NCI-H774 (cell line): ENCODE data around the gene SENP8.
A peak's percentile ranks its signal among the peaks of the same experiment; 100 is the strongest.

ENCODE experiments used
- DNase-seq: peaks from one replicate; lab custom pipeline; 2025; lab: John Stamatoyannopoulos, UW

SENP8 gene

DNA sequence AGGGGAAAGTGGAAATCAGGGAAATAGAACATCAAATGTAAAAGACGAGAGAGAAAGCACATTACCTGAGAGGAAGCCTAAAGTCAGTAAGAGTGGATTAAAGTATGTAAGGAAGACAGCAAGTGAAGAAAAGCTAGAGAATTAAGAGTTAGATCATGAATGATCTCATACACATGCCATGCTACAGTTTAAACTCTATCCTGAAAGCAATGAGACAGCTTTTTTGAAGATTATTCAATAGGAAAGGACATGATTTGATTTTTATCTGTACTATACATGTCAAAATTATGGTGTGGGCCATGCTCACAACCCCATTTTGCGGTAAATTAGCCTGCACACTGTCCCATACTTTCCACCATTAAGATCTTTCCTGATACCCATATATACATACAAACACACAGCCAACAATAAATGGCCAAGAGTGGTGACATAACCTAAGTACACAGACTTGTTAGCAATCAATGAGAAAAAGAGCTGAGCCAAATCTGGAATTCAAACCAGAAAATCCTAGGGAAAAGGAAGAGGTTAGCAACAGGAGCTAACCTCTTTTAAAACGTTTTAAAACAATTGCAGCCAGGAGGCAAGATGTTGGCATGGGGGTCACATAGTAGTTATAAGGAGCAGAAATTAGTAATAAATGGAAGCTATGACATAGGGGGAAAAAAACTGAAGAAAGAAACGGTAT is 4.7 kb upstream of the SENP8 start:
- no peak for DNase-seq

DNA sequence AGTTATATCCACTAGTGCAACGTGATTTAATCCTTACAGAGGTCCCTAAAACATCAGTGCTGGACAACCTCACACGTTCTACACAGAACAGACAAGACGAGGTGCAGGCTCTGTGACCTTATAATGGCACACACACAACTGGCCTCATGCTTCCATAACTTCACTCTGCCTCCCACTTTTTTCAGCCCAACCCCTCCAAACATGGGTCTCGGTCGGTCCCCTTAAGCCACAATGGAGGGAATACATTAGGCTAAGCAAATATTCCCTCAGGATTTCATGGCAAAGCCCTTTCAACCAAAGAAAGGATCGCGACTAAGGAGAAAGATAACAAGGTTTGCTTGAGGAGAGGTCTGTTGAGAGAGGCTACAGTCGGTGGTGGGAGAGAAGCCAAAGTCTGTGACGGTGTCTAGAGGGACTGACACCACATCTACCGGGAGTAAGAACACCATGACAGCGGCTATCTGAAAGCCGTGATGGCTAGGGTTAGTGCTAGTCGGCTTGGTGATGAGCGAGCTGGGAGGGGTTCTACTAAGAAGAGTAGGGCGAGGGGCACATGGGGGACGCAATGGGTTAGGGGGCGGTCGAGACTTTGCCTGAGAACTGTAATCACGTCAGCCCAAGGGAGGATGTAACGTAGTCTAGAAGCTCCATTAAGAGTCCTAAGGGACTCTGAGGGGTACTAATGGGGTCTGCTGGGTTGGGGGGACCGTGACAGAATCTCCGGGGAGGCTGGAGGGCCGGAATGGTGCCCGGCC is 1.3 kb upstream of the SENP8 start:
- DNase-seq, result no peak

DNA sequence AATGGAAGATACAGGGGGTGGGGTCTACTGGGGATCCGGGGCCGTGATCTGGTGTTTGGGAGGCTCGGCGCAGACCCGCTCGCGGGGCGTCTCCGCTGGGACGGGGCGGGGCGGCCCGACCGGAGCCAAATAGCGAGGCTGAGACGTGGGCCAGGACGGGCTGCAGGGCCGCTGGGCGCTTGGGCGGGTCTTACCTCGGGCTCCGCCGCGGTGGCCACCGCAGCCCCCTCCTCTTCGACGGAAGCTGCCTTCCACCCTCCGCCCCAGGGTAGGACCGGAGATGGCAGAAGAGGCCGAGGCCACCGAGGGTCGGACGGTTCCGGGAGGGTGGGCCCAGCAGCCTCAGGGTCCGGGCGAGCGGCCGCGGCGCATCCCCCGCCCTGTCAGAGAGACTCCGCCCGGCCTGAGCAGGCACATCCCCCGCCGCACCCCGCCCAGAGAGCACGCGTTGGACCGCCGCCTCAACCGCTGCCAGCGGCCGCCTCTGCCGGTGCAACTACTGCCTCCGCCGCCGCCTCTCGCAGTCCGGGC is 652 bp upstream of the SENP8 start:
- DNase-seq, result no peak

DNA sequence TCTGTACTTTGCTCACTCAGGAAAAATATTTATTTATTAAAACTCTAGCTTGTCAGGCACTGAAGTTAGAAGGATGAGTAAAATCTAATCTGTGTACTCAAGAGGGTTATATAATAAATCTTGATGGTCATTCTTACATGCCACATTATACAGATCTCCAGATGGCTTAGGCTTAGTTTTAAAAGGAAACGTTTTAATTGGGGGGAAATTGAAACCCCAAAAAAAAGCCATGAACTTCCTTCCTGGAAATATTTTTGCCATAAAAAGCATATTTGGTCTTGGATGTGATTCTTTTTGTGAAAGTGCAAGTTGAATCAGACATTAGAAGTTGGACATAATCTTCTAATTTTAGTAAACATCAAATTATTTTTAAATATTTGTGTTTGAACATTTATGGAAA is 6.0 kb downstream of the SENP8 start:
- no peak for DNase-seq

DNA sequence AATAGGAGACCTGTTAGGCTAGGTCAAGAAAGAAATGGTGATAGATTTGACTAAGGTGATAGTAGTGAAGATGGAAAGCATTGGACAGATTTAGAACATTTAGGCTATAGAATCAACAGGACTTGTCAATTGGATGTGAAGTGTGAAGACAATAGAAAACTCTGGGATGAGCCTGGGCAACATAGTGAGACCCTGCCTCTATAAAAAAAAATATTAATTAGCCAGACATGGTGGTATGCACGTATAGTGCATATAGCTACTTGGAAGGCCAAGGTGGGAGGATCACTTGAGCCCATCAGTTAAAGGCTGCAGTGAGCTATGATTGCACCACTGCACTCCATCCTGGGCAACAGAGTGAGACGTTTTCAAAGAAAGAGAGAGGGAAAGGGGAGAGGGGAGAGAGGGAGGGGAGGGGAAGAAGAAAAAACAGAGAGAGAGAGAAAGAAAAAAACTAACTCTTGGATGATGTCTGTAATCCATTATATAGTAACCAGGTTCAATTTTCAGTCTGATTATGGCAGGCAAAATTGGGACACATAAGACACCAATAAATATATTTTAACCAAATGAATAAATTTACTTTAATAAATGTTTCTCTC is 9.6 kb downstream of the SENP8 start:
- DNase-seq, result no peak

DNA sequence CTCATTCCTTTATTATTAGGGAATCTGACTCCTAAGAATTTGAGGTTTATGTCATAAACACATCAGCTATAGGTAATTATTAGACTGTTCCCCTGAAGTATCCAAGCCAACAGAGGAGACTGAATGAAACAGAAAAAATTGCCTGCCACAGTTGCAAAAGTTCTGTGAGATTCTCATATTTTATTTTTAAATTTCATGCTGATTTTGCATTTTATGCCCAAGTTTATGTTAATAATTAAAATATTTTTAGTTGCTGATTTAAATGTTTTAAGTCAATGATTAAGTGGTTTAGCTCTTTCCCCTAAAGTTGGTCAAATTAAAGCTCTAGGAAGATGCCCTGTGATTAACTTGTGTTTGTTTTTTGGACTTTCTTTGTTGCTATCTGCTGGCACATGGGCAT is 10.2 kb downstream of the SENP8 start:
- no peak for DNase-seq

DNA sequence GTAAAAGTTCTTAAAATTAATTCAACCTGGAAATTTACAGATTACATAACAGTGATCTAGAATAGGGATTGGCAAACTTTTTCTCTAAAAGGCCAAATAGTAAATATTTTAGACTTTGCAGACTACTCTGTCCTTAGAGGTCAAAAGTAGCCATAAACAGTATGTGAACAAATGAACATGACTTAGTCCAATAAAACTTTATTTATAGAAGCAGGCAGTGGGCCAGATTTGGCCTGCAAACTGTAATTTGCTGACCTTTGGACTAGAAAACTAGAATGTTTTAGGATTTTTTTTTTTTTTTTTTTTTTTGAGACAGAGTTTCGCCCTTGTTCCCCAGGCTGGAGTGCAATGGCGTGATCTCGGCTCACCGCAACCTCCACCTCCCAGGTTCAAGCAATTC is 12.1 kb downstream of the SENP8 start:
- DNase-seq, result no peak

DNA sequence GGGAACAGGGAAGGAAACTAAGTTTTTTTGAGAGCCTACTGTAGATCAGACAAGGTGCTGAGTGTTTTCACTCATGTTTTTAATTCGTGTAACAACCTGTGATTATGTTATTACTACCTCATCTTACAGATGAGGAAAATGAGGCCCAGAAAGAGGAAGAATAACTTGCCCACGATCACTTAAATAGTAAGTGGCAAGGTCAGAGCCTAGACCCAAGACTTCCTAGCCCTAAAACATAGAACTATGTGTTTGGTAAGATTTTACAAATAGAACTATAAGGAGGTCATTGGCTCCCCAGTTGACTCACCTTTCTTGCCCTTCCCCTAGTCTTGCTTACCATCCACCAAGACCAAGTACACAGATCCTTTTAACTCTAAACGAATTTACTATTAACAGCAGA is 13.7 kb downstream of the SENP8 start:
- DNase-seq, result no peak

DNA sequence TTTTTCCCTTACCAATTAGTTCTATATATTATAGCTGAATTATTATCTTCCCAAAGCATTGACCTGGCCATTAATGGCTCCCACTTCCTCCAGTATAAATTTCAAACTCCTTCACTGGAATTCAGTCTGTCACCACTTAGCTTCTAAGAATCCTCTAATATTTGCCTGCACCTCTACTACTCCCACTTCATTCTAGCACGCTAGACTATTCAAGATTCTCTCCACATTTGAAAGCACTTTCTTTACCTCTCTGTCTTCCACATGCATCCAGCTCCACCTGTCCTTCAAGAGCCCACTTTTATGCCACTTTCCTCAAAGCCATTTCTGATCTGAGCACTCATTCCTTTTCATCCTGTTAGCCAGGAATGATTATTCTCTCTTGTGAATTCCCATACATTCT is 15.0 kb downstream of the SENP8 start:
- DNase-seq, result no peak

DNA sequence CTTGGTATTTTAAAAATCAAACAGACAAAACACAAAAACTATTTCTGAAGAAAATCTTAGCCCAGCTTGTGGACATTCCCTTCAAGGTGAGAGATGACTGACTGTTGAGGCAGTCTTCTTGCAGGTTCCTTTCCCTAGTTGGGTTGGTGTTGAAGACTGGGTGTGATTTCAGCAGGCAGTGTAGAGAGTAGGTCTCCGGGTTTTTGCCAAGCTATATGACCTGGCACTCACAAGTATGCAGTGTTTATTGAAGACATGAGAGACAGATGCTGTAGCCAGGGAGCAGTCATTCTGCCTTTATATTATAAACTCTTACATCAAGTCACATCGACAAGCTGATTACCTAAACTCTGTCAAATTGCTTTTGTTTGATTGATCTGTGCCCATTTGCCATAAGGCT is 17.5 kb downstream of the SENP8 start:
- no peak for DNase-seq

DNA sequence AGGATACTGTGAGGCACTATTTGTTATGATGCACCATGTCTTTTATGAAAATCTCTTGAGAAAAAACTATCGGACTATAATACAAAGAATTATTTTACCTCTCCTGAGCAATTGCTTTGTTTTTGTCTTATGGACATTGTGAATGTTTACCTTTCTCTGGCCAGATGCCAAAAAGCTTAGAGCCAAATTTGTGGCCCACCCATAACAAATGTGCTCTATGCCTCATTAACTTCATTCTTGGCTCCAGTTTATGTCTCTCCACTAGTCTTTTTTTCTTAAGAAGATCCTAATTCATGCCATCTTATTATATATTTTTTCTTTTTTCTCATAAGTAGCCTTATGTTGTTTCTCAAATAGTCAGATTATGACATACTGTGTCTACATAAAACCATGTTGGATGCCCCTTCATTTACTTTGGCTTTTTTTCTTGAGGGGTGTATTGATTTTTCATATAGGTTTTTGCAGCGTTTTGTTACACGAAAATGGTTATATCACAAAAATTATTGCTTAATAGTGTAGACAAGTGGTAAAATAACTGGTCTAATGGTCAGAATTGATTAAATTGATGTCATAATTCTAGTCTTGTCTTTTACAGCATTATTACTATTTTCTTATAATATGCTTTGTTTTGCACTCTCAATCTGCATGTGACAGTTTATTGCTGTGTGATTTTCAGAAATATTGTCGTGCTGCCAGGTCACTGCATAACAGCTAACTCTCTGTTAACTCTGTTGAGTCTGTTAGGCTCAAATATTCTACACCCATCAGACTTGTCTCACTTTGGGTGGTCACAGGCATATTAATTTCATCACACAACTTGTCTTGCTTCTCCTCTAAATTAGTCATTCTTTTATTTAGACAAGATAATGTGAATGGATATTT is 18.2 kb downstream of the SENP8 start:
- peak; percentile 10 for DNase-seq

DNA sequence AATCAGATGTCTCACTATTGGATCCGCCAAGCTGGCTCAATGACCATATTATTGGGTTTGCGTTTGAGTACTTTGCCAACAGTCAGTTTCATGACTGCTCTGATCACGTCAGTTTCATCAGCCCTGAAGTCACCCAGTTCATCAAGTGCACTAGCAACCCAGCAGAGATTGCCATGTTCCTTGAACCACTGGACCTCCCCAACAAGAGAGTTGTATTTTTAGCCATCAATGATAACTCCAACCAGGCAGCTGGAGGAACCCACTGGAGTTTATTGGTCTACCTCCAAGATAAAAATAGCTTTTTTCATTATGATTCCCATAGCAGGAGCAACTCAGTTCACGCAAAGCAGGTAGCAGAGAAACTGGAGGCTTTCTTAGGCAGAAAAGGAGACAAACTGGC is 21.5 kb downstream of the SENP8 start:
- DNase-seq, result no peak

DNA sequence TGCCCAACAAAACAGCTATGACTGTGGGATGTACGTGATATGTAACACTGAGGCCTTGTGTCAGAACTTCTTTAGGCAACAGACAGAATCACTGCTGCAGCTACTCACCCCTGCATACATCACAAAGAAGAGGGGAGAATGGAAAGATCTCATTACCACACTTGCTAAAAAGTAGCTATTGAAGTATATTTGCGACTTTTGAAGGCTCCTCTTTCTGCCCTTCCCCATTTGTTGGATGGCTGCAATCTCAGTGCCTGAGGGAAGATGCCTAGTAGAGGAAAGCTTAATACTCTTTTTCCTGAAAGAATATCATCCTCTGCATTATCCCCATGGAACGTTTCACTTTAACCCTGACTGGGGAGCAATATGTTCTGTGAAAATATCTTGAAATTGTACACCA is 21.9 kb downstream of the SENP8 start:
- DNase-seq, result no peak

DNA sequence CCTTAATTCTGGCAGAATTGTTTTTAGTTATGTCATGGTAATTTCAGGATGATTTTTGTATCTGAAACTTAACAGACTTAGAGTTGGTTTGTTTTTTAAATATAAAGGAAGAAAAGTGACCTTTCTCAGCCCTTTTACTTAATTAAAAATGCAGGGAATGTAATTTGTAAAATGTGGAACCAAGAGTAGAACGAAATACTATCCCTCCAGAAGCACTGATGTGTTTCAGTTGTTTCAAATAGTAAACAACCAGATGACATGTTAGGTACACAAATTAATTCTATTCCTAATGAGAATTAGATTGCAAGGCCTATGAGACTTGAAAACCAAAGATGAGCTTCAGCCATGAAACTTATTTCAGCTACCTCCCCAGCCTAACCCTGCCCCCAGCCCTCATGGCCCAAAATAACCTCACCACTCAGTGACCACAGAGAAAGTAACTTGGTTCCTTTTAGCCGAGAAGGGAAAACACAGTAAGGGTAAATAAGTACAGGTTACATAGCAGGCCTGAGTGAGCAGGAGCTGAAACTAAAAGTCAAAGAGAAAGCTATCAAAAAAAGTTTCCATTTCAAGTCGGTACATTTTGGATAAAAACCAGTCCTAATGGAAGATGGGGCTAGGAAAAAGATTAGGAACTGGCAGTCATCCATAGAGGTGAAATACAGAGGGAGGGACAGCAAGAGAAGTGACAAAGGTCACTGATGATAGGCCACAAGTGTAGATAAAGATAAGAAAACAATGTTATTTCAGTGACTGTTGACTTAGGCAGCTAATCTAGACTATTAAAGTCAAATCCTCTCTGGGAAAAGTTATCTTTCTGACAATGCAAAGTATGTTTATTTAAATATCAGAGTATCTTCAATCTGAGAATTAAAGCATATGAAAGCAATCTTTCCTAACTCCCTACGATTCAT is 23.2 kb downstream of the SENP8 start:
- no peak for DNase-seq

DNA sequence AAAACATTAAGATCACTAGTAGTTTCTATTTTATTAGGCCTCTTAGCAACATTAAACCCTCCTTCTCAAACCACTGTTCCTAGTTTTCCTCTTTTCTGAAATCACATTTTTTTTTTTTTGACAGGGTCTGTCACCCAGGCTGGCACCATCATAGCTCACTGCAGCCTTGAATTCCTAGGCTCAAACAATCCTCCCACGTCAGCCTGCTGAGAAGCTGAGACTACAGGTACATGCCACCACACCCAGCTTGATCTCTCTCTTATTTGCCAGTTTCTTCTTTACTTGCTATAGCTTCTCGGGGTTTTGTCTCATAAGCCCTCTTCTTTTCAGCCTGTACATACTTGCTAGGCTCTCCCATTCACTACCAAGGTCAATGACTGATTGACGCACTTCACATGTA is 28.0 kb downstream of the SENP8 start:
- no peak for DNase-seq

DNA sequence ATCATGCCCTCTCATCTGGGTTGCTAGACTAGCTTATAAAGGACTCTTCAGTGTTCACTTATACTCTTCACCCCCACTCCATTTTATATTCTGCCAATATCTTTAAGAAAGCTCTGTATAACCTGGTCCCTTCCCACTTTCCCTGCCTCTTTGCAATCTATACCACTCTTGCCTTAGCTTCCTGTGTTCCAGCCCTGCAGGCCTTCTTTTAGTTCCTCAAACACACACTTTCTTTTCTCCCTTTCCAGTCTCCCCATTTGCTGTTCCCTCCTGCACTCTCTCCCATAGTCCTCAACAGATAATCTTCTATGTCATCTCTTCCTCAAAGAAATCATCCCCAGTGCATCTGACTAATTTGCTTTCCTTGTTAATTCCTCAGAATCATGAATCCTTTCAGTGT is 28.7 kb downstream of the SENP8 start:
- no peak for DNase-seq

DNA sequence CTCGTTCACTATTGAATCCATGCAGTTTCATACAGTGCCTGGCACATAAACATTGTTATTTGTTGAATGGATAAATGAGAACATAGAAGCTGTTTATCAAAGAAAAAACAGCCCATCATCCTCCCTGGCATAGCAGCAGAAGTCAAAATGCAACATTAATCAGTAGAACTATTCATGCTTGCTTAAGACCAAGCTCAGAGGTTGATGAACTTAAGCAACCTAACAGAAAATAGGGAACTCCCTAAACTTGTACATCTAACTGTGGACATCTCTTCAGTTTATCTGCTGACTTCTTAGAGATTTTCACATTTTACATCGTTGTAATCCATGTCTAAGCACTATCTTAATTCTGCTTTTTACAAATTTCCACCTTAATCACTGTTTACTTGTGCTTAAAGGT is 29.2 kb downstream of the SENP8 start:
- DNase-seq, result no peak

DNA sequence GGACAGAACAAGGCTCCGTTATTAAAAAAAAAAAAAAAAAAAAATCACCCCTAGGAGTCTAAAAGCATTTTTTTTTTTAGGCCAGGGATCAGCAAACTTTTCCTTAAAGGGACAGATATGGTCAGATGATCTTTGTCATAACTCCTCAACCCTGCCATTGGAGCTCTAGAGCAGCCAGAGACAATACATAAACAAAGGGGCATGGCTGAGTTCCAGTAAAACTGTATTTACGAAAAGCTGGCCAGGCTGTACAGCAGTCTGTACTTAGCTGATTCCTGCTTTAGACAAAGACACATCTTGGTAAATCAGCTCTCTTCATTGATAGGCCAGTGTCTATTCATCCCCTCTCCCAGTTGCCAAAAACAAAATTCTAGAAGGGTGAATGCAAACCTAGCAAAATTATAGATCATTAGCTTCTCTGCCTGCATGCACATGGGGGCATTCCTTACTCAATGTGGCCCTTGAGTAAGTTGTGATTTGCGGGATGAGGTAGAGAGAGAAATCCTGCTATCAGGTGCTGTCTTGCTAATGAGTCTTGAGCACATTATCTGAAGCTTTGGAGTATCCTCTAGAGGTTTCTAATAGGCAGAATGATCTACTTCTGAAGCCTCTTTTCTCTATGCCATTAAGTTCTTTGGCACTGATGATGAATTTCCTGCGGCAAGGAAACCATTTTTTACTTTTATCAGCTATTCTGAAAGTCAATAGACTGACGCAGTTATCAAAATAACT is 35.2 kb downstream of the SENP8 start:
- no peak for DNase-seq

DNA sequence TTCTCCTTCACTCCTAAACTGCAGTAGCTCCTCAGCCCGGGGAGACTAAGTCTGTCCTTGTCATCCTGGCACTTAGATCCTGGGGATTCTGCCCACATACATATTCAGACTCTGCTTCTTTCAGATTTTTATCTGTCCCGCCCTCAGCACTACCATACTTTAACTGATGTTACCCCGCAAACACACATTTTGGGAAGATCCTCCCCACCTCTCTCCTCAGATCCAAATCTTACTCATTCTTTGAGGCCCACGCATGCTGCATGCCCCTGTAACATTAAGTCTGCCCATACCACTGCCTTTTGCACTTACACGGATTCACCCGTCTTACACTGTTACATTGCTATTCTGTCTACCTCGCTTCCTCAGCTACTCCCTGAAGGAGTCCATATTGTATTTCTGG is 36.1 kb downstream of the SENP8 start:
- no peak for DNase-seq

DNA sequence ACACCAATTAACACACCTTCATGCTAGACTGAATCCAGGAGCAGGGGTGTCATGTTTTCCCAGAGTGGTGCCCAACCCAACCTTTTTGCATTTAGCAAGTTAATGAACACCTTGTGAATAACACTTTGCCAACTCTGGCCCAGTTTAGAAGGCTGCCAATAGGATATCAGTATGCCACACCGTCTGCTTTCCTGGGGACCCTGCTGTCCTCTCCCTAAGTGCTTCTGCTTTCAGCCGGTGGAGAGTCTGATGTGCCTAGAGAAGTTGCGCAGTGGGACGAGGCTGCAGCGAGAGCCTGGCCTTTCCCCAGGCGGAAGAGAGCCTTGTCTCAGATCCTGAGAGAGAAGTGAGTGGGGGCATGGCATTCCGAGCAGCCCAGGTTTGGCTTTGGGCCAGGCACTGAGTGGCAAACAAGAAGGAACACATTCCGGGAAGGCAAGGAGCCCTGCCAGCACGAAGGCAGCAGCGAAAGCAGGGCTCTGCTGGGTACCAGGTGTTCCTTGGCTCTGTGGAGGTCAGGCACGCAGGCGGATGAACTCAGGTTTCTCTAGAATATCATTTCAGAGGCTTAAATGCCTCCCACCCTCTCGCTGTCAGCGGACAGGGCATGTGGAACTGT is 36.9 kb downstream of the SENP8 start:
- peak; percentile 23 for DNase-seq
